ENCODE results near the gene KCNIP1.

Gene KCNIP1

GRCh38 chr5:170700503-170700902, 196.7 kb downstream of the KCNIP1 start:
- Histone ChIP-seq H3K18ac (ENCODE audit: low read depth in 1 of 2, low read length in 2 of 2) (no peak overlapping the region), H3K4me1 (ENCODE audit: control insufficient read depth, insufficient read depth, low read depth, low read length) (no peaks in the 10 kb centered on the region), H2BK120ac (ENCODE audit: low read depth, low read length) (no peak overlapping the region), H3K9me3 (ENCODE audit: control insufficient read depth, low read length) (no peaks in the 10 kb centered on the region), H3K14ac (ENCODE audit: low read length in 2 of 2) (no peak overlapping the region), H2BK12ac (ENCODE audit: low read length in 2 of 2) (no peak overlapping the region), H2AK5ac (ENCODE audit: low read length, severe bottlenecking) (no peak overlapping the region), H3K9ac (ENCODE audit: low read length) (no peak overlapping the region), H3K27me3 (ENCODE audit: control insufficient read depth in 1 of 2, insufficient read depth in 1 of 2, low read length in 2 of 2) (peaks cover 27 to 33% of the 10 kb centered on the region in 2 experiments), H3K4me3 (ENCODE audit: insufficient read depth in 1 of 2, low read depth in 1 of 2, low read length in 2 of 2) (no peak overlapping the region), H4K8ac (ENCODE audit: low read length) (no peak overlapping the region), H2AFZ (ENCODE audit: low read depth, low read length) (no peak overlapping the region), H3K27ac (ENCODE audit: low read length, poor library complexity, severe bottlenecking) (no peak overlapping the region), H3K23ac (ENCODE audit: low read length in 2 of 2) (no peak overlapping the region), H2BK15ac (ENCODE audit: low read depth, poor library complexity, severe bottlenecking) (no peak overlapping the region), H3K36me3 (ENCODE audit: control insufficient read depth in 1 of 2, insufficient read depth in 2 of 2, low read depth in 1 of 2, low read length in 2 of 2) (no peaks in the 10 kb centered on the region), H3K4me2 (ENCODE audit: low read length, poor library complexity, severe bottlenecking) (no peak overlapping the region), H3K79me1 (replicated peaks; ENCODE audit: low read length, poor library complexity, severe bottlenecking) (no peaks in the 10 kb centered on the region), H4K91ac (ENCODE audit: low read length) (no peak overlapping the region), H2BK5ac (ENCODE audit: low read depth, low read length, poor library complexity, severe bottlenecking) (no peak overlapping the region), H3K4ac (ENCODE audit: low read depth in 1 of 2, low read length in 2 of 2) (no peak overlapping the region)
- WGBS, result 78% methylated on average over 4 of the region's 5 CpGs
- no peak for DNase-seq

- Histone ChIP-seq H3K4me1 (ENCODE audit: control insufficient read depth, insufficient read depth, low read depth, low read length) (no peaks in the 10 kb centered on the region), H3K4me3 (ENCODE audit: insufficient read depth in 1 of 2, low read depth in 1 of 2, low read length in 2 of 2) (no peak overlapping the region), H3K4me2 (ENCODE audit: low read length, poor library complexity, severe bottlenecking) (no peak overlapping the region), H3K9ac (ENCODE audit: low read length) (no peak overlapping the region), H3K79me1 (replicated peaks; ENCODE audit: low read length, poor library complexity, severe bottlenecking) (no peaks in the 10 kb centered on the region), H2BK120ac (ENCODE audit: low read depth, low read length) (no peak overlapping the region), H3K27ac (ENCODE audit: low read length, poor library complexity, severe bottlenecking) (no peak overlapping the region), H2AFZ (ENCODE audit: low read depth, low read length) (no peak overlapping the region), H3K23ac (ENCODE audit: low read length in 2 of 2) (no peak overlapping the region), H3K9me3 (ENCODE audit: control insufficient read depth, low read length) (no peaks in the 10 kb centered on the region), H4K8ac (ENCODE audit: low read length) (no peak overlapping the region), H2BK5ac (ENCODE audit: low read depth, low read length, poor library complexity, severe bottlenecking) (no peak overlapping the region), H3K36me3 (ENCODE audit: control insufficient read depth in 1 of 2, insufficient read depth in 2 of 2, low read depth in 1 of 2, low read length in 2 of 2) (no peaks in the 10 kb centered on the region), H2BK12ac (ENCODE audit: low read length in 2 of 2) (no peak overlapping the region), H3K14ac (ENCODE audit: low read length in 2 of 2) (no peak overlapping the region), H2BK15ac (ENCODE audit: low read depth, poor library complexity, severe bottlenecking) (no peak overlapping the region), H4K91ac (ENCODE audit: low read length) (no peak overlapping the region), H2AK5ac (ENCODE audit: low read length, severe bottlenecking) (no peak overlapping the region), H3K4ac (ENCODE audit: low read depth in 1 of 2, low read length in 2 of 2) (no peak overlapping the region), H3K27me3 (ENCODE audit: control insufficient read depth in 1 of 2, insufficient read depth in 1 of 2, low read length in 2 of 2) (peaks cover 29% of the 10 kb centered on the region in 2 experiments), H3K18ac (ENCODE audit: low read depth in 1 of 2, low read length in 2 of 2) (no peak overlapping the region)
- DNase-seq, result no peak
- 66% methylated on average over 6 of the region's 6 CpGs for WGBS
Observed at GRCh38 chr5:170701334-170701733, 197.5 kb downstream of the KCNIP1 start.

- Histone ChIP-seq H3K4ac (ENCODE audit: low read depth in 1 of 2, low read length in 2 of 2) (no peak overlapping the region), H2AFZ (ENCODE audit: low read depth, low read length) (no peak overlapping the region), H3K18ac (ENCODE audit: low read depth in 1 of 2, low read length in 2 of 2) (no peak overlapping the region), H3K9ac (ENCODE audit: low read length) (no peak overlapping the region), H4K91ac (ENCODE audit: low read length) (no peak overlapping the region), H3K27ac (ENCODE audit: low read length, poor library complexity, severe bottlenecking) (no peak overlapping the region), H3K27me3 (ENCODE audit: control insufficient read depth in 1 of 2, insufficient read depth in 1 of 2, low read length in 2 of 2) (peaks cover 15 to 19% of the 10 kb centered on the region in 2 experiments), H3K9me3 (ENCODE audit: control insufficient read depth, low read length) (peaks cover 3% of the 10 kb centered on the region), H2BK15ac (ENCODE audit: low read depth, poor library complexity, severe bottlenecking) (no peak overlapping the region), H3K79me1 (replicated peaks; ENCODE audit: low read length, poor library complexity, severe bottlenecking) (no peaks in the 10 kb centered on the region), H3K23ac (ENCODE audit: low read length in 2 of 2) (no peak overlapping the region), H2BK12ac (ENCODE audit: low read length in 2 of 2) (no peak overlapping the region), H3K4me1 (ENCODE audit: control insufficient read depth, insufficient read depth, low read depth, low read length) (no peaks in the 10 kb centered on the region), H2BK120ac (ENCODE audit: low read depth, low read length) (no peak overlapping the region), H3K4me2 (ENCODE audit: low read length, poor library complexity, severe bottlenecking) (no peak overlapping the region), H3K4me3 (ENCODE audit: insufficient read depth in 1 of 2, low read depth in 1 of 2, low read length in 2 of 2) (no peak overlapping the region), H3K14ac (ENCODE audit: low read length in 2 of 2) (no peak overlapping the region), H2BK5ac (ENCODE audit: low read depth, low read length, poor library complexity, severe bottlenecking) (no peak overlapping the region), H3K36me3 (ENCODE audit: control insufficient read depth in 1 of 2, insufficient read depth in 2 of 2, low read depth in 1 of 2, low read length in 2 of 2) (no peaks in the 10 kb centered on the region), H2AK5ac (ENCODE audit: low read length, severe bottlenecking) (no peak overlapping the region), H4K8ac (ENCODE audit: low read length) (no peak overlapping the region)
- no peak for DNase-seq
- 88% methylated on average over 4 of the region's 8 CpGs for WGBS
Observed at GRCh38 chr5:170704417-170705192, 200.8 kb downstream of the KCNIP1 start.

GRCh38 chr5:170709640-170710039, 205.8 kb downstream of the KCNIP1 start:
- no peaks in the 10 kb centered on the region for H3K4me1 ChIP-seq (ENCODE audit: control insufficient read depth, insufficient read depth, low read depth, low read length)
- H3K4ac ChIP-seq (ENCODE audit: low read depth in 1 of 2, low read length in 2 of 2), result no peak overlapping the region
- no peak overlapping the region for H3K4me2 ChIP-seq (ENCODE audit: low read length, poor library complexity, severe bottlenecking)
- H2BK120ac ChIP-seq (ENCODE audit: low read depth, low read length), result no peak overlapping the region
- H3K36me3 ChIP-seq (ENCODE audit: control insufficient read depth in 1 of 2, insufficient read depth in 2 of 2, low read depth in 1 of 2, low read length in 2 of 2), result no peaks in the 10 kb centered on the region
- no peak overlapping the region for H3K9ac ChIP-seq (ENCODE audit: low read length)
- no peaks in the 10 kb centered on the region for H3K79me1 ChIP-seq (replicated peaks; ENCODE audit: low read length, poor library complexity, severe bottlenecking)
- no peak overlapping the region for H3K18ac ChIP-seq (ENCODE audit: low read depth in 1 of 2, low read length in 2 of 2)
- no peak overlapping the region for H4K8ac ChIP-seq (ENCODE audit: low read length)
- peaks cover 9% of the 10 kb centered on the region for H3K9me3 ChIP-seq (ENCODE audit: control insufficient read depth, low read length)
- no peak overlapping the region for H2BK12ac ChIP-seq (ENCODE audit: low read length in 2 of 2)
- peaks cover 0 to 31% of the 10 kb centered on the region in 2 experiments for H3K27me3 ChIP-seq (ENCODE audit: control insufficient read depth in 1 of 2, insufficient read depth in 1 of 2, low read length in 2 of 2)
- no peak overlapping the region for H4K91ac ChIP-seq (ENCODE audit: low read length)
- no peak overlapping the region for H2BK5ac ChIP-seq (ENCODE audit: low read depth, low read length, poor library complexity, severe bottlenecking)
- H3K4me3 ChIP-seq (ENCODE audit: insufficient read depth in 1 of 2, low read depth in 1 of 2, low read length in 2 of 2), result no peak overlapping the region
- H2AFZ ChIP-seq (ENCODE audit: low read depth, low read length), result no peak overlapping the region
- no peak overlapping the region for H3K23ac ChIP-seq (ENCODE audit: low read length in 2 of 2)
- H2AK5ac ChIP-seq (ENCODE audit: low read length, severe bottlenecking), result no peak overlapping the region
- no peak overlapping the region for H3K27ac ChIP-seq (ENCODE audit: low read length, poor library complexity, severe bottlenecking)
- H2BK15ac ChIP-seq (ENCODE audit: low read depth, poor library complexity, severe bottlenecking), result no peak overlapping the region
- 87% methylated on average over 6 of the region's 6 CpGs for WGBS
- H3K14ac ChIP-seq (ENCODE audit: low read length in 2 of 2), result no peak overlapping the region
- no peak for DNase-seq
